DLD1 (cell line): Measurements from ENCODE around the gene PRKAG3.

Experiments used
- in situ Hi-C: cut with HindIII; loops from 2 replicates; pipeline ENCODE4 v1.10.0; 2017; ENCODE audit warnings: low sequenced_read_pairs

PRKAG3 gene

GRCh38 chr2:218831378-218831990, at the start of gene PRKAG3:
TSS of gene PRKAG3 (minus strand) at chr2:218831803.
- in situ Hi-C loops: no loop called here

DNA sequence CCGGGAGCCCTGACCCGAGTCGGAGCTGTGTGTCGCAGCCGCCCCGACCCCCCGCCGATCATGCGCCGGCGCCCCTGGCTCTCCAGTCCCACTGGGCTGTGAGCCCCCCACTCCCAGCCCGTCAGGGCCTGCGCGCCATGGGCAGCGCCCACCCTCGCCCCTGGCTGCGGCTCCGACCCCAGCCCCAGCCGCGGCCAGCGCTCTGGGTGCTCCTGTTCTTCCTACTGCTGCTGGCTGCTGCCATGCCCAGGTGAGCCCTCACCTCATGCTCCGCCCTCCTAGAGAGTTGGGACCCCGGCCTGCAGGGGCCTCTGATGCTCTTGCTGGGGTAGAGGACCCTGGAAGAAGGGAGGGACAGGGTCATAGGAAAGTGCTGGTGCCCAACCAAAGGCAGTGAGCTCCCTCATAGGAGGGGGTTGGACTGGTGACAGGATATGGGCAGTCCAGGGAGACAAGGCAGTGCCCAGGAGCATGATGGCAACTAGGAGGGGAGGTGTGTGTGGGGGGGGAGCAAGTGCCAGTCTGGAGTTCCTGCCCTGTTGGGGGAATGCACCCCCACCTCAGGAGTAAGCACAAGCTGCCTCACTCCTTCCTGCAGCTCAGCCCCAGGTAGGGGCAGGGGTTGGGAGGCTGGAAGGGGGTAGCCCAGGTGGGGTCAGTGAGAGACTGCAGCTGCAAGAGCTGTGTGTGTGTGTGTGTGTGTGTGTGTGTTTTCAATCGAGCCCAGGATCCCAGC, 49.4 kb upstream of the PRKAG3 start:
- in situ Hi-C loops: no loop called here

GRCh38 chr2:218880102-218880858, 48.7 kb upstream of the PRKAG3 start, which contains the start of gene WNT10A:
TSS of gene WNT10A (plus strand) at chr2:218880852. CDS start at chr2:218880996, 144 bp downstream.
- in situ Hi-C loops: no loop called here

DNA sequence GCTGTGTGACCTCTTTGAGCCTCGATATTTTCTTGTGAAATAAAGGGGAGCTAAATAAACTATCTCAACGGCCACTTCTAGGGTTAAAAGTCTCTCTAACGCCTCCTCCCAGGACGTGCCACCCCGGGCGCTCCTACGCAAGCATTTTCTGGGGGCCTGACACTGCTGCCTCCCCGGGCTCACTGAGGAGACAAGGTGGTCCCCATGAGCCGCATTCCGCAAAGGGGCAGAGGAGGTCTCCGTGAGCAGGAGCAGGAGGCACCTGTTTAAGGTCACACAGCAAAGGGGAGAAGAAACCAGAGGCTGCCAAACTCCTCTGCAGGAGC, 48.1 kb upstream of the PRKAG3 start:
- in situ Hi-C loops: no loop called here

DNA sequence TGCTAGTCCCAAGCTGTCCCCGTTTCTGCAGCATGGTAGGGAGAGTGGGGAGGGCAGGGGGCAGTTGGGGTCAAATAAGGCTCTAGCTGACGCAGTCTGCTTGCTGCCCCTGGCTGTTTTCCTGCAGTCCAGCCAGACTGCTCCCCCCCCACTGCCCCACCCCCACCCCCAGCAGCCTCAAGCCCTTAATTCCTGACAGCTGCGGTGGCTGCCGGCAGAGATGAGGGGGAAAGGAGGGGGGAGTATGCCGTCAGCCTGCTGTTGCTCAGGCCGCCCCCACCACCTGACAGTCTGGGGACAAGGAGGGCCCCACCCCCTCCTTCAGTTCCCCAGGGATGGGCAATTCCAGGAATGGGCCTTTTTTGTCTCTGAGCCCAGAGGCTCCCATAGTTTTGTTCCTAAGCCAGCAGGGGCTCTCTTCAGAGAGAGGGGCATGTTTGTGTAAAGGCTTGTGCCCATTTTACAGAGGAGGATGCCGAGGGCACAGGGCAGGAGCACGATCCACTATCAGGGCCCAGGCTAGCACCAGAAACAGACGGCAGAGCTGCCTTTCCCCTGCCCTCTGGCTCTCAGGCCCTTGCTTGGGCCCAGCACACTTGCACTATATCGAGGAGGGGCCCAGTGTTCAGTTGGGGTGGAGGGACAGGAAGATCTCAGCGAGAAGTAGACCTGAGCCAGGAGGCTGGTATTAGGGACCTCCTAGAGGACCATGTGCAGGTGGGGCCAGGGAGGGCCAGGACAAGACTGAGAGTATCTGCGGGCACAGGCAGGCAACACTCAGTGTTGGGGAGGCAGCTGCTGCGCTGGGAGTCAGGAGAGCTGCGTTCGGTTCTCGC, 47.5 kb upstream of the PRKAG3 start:
- in situ Hi-C loops: no loop called here

DNA sequence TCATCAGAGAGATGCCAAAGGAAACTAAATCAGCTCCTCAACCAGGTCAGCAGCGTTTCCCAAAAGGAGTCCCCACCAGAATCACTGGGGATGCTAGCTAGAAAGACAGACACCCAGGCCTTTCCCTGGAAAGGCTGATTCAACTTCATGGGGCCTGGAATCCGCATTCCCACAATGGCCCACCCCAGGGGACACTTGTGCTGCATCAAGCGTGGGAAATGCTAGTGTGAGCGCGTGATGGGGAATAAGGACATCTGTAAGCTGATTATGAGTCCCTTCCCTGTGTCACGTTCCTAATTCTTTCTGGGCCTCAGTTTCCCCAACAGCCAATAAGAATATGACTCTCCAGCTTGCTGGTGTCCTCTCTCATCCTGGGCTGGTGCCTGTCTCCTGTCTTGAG, 46.9 kb upstream of the PRKAG3 start:
- in situ Hi-C loops: no loop called here

DNA sequence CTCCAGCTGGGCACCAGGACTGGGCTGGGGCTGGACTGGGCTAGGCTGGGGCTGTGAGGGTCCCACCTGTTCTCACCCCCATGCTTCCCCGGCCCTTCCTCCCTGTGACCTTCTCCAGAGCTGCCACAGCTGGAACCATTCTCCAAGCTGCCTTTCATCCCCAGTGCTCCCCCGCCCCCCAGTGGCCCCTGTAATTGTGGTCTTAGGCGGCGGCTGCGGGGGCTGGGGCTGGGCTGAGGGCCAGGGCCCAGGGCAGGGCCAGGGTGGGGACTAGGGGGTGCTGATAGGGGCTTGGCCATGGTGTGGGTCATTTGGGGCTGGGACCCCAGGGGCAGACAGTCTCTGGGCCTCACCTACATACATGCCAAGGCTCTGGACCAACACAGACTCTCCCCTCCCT, 46.3 kb upstream of the PRKAG3 start:
- in situ Hi-C loops: no loop called here

DNA sequence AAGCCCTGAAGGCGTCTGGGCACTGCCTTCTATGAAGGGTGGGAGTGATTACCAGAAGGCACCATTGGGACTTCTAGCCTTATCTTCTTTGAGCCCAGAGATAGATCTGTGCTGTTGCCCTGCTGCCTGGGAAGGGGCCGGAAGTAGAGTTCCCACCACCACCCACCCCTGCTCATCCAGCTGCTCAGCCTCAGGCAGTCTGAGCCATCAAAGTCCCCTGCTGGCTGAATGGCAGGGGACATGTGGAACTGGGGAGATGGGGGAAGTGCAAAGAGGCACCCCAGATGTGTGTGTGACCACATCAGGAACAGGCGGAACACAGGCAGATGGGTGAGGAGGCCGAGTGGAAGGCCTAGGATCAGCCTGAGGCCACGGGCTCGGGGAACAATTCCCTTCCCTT, 45.7 kb upstream of the PRKAG3 start:
- in situ Hi-C loops: no loop called here

- in situ Hi-C loops: no loop called here
Measured at GRCh38 chr2:218876562-218877219, 45.1 kb upstream of the PRKAG3 start.

DNA sequence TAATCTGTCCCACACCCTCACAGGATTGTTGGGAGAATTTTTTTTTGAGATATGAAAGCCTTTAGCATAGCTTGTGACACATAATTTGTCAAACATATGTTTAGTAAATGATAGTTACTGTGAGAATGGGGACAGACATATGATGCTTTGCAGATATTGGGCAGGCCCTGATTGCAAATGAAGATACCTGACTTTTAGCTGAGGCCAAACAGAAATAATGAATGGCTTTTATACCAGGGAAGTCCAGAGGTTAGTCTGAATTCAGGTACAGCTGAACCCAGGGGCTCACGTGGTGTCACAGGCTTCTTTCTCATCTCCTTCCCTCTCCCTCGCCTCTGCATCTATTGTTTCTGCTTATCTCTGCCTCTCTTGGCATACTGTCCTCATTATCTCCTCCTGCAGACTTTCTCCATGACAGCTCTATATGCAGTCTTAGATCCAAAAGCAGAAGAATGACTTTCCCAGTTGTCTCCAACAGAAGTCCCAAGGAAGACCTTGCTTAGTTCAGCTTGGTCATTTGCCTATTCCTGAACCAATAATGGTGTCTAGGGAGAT, 44.2 kb upstream of the PRKAG3 start:
- in situ Hi-C loops: no loop called here

- in situ Hi-C loops: no loop called here
Measured at GRCh38 chr2:218873359-218874194, 42.0 kb upstream of the PRKAG3 start.

GRCh38 chr2:218872645-218873358, 41.2 kb upstream of the PRKAG3 start:
- in situ Hi-C loops: no loop called here

- in situ Hi-C loops: no loop called here
Measured at GRCh38 chr2:218871345-218872302, 40.0 kb upstream of the PRKAG3 start.

DNA sequence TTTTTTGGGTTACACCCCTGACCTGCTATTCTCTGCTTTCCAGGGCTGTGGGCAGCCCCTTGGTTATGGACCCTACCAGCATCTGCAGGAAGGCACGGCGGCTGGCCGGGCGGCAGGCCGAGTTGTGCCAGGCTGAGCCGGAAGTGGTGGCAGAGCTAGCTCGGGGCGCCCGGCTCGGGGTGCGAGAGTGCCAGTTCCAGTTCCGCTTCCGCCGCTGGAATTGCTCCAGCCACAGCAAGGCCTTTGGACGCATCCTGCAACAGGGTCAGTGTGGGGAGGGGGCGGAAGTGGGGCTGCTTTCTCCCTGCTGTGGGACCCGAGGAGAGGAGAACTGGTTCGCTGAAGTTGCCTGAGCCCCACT, 39.4 kb upstream of the PRKAG3 start:
- in situ Hi-C loops: no loop called here

- in situ Hi-C loops: no loop called here
Measured at GRCh38 chr2:218869064-218869463, 37.5 kb upstream of the PRKAG3 start.

DNA sequence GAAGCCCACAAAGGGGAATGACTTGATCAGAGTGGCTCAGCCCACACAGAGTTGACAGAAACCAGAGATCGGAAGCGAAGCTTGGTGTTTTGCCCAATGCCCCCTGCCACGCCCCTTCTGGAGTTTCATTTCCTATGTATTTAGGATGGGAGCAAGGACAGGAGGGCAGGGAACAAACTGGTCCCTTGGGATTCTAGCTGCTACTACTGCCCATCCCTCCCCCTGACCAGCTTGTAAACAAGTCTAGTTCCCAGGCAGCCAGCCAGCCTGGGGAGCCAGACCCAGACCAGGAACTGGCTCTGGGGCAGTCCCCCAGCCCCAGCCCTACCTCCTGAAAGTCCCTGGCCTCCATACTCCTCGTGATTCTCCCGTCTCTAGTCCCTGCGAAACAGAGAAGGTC, 36.3 kb upstream of the PRKAG3 start:
- in situ Hi-C loops: no loop called here

GRCh38 chr2:218865999-218866398, 34.4 kb upstream of the PRKAG3 start:
- in situ Hi-C loops: no loop called here

DNA sequence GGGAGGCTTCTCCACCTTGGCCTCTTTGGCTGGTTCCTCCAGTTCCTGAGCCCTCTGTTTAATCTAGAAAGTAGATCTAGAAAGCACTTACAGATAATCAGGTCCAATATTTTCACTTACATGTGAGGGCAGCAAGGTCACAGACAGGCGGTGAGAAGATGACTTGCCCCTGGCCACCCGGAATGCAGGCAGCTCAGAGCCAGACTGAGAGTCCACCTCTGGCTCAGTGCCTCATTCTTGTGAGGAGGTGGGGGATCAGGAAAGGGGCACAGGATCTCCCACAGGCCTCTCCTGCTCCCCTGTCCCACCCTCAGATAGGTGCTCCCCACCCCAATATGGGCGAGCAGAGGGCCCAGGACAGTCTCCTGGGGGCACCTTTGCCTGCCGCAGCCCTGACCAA, 33.8 kb upstream of the PRKAG3 start:
- in situ Hi-C loops: no loop called here
